Measurements from ENCODE around the gene DIO1. TPM values are rescaled to one million over a fixed set of nuclear protein-coding genes. Genes with fewer than 3 reads are reported as not detected.

DIO1 gene
- 0.09 TPM for polyA plus RNA-seq (2013)

GRCh38 chr1:53893999-53894636, at the start of gene DIO1:
Gene DIO1, plus strand, starts transcription at chr1:53894187. Its CDS starts 24 bp downstream, at chr1:53894211.
- no peak within 1 kb of the TSS for H3K27ac ChIP-seq (ENCODE audit: insufficient read depth in 1 of 2, low read depth in 1 of 2, low read length in 2 of 2, poor library complexity in 1 of 2, severe bottlenecking in 2 of 2)
- no peak within 1 kb of the TSS for H3K4me3 ChIP-seq (ENCODE audit: control insufficient read depth in 1 of 7, extremely low read depth in 1 of 7, insufficient read depth in 4 of 7, low read depth in 2 of 7, low read length in 6 of 7)
- 96% methylated on average over 14 of the region's 14 CpGs for WGBS (ENCODE audit: insufficient coverage)
- H3K27me3 ChIP-seq (replicated peaks in 2 of 5; ENCODE audit: control insufficient read depth in 4 of 5, insufficient read depth in 5 of 5, low read length in 4 of 5): no peaks in the 10 kb centered on the region
- H3K36me3 ChIP-seq (ENCODE audit: control insufficient read depth in 4 of 4, insufficient read depth in 4 of 4, low read length in 3 of 4): no peaks in the 10 kb centered on the region
- no peaks in the 10 kb centered on the region for H3K9me3 ChIP-seq (ENCODE audit: control extremely low read depth in 1 of 5, control insufficient read depth in 4 of 5, insufficient read depth in 2 of 5, low read depth in 1 of 5, low read length in 4 of 5)
- ChIA-PET CTCF (interaction anchor here (1.8 kb wide), 1 partner anchor 54 kb away, joined by 4 read pairs; no protein-coding TSS in a partner anchor), POLR2A (no interaction called here)
- no peak for DNase-seq
- H3K4me1 ChIP-seq (ENCODE audit: control extremely low read depth in 1 of 4, control insufficient read depth in 4 of 4, insufficient read depth in 4 of 4, low read length in 3 of 4): peaks cover 2 to 23% (median 17%) of the 10 kb centered on the region in 4 experiments

GRCh38 chr1:53847980-53848379, 46.0 kb upstream of the DIO1 start:
- Histone ChIP-seq H3K36me3 (ENCODE audit: control insufficient read depth in 4 of 4, insufficient read depth in 4 of 4, low read length in 3 of 4) (peaks cover 2 to 16% (median 13%) of the 10 kb centered on the region in 4 experiments), H3K4me3 (ENCODE audit: control insufficient read depth in 1 of 7, extremely low read depth in 1 of 7, insufficient read depth in 4 of 7, low read depth in 2 of 7, low read length in 6 of 7) (no peak overlapping the region), H3K9me3 (ENCODE audit: control extremely low read depth in 1 of 5, control insufficient read depth in 4 of 5, insufficient read depth in 2 of 5, low read depth in 1 of 5, low read length in 4 of 5) (peaks cover 0 to 3% (median 0%) of the 10 kb centered on the region in 5 experiments), H3K27ac (ENCODE audit: insufficient read depth in 1 of 2, low read depth in 1 of 2, low read length in 2 of 2, poor library complexity in 1 of 2, severe bottlenecking in 2 of 2) (no peak overlapping the region), H3K27me3 (replicated peaks in 2 of 5; ENCODE audit: control insufficient read depth in 4 of 5, insufficient read depth in 5 of 5, low read length in 4 of 5) (no peaks in the 10 kb centered on the region), H3K4me1 (ENCODE audit: control extremely low read depth in 1 of 4, control insufficient read depth in 4 of 4, insufficient read depth in 4 of 4, low read length in 3 of 4) (no peaks in the 10 kb centered on the region)
- POLR2A ChIA-PET: no interaction called here
- no peak for DNase-seq
- WGBS (ENCODE audit: insufficient coverage): 88% methylated on average over 6 of the region's 6 CpGs
- CTCF ChIA-PET: interaction anchor here (1.2 to 2.2 kb wide), 3 partner anchors 8 to 13 kb away, joined by 4 to 10 read pairs (median 6); no protein-coding TSS in a partner anchor

GRCh38 chr1:53850082-53850673, 43.8 kb upstream of the DIO1 start:
- POLR2A ChIA-PET: interaction anchor here (0.7 kb wide), 1 partner anchor 14 kb away, joined by 3 read pairs; no protein-coding TSS in a partner anchor

GRCh38 chr1:53851571-53852285, 42.3 kb upstream of the DIO1 start:
- ChIA-PET CTCF (interaction anchor here (0.7 to 1.7 kb wide), 5 partner anchors 13 to 105 kb away, joined by 3 to 5 read pairs (median 3); partner anchors contain the start of gene NDC1), POLR2A (no interaction called here)
- Histone ChIP-seq H3K27me3 (replicated peaks in 2 of 5; ENCODE audit: control insufficient read depth in 4 of 5, insufficient read depth in 5 of 5, low read length in 4 of 5) (no peaks in the 10 kb centered on the region), H3K4me1 (ENCODE audit: control extremely low read depth in 1 of 4, control insufficient read depth in 4 of 4, insufficient read depth in 4 of 4, low read length in 3 of 4) (no peaks in the 10 kb centered on the region), H3K36me3 (ENCODE audit: control insufficient read depth in 4 of 4, insufficient read depth in 4 of 4, low read length in 3 of 4) (peaks cover 16 to 51% (median 36%) of the 10 kb centered on the region in 4 experiments), H3K4me3 (ENCODE audit: control insufficient read depth in 1 of 7, extremely low read depth in 1 of 7, insufficient read depth in 4 of 7, low read depth in 2 of 7, low read length in 6 of 7) (no peak overlapping the region), H3K9me3 (ENCODE audit: control extremely low read depth in 1 of 5, control insufficient read depth in 4 of 5, insufficient read depth in 2 of 5, low read depth in 1 of 5, low read length in 4 of 5) (peaks cover 0 to 3% (median 0%) of the 10 kb centered on the region in 5 experiments), H3K27ac (ENCODE audit: insufficient read depth in 1 of 2, low read depth in 1 of 2, low read length in 2 of 2, poor library complexity in 1 of 2, severe bottlenecking in 2 of 2) (no peak overlapping the region)
- no peak for DNase-seq
- 94% methylated on average over 8 of the region's 9 CpGs for WGBS (ENCODE audit: insufficient coverage)

More at GRCh38 chr1:53850082-53850673, 43.8 kb upstream of the DIO1 start:
- Histone ChIP-seq H3K36me3 (ENCODE audit: control insufficient read depth in 4 of 4, insufficient read depth in 4 of 4, low read length in 3 of 4) (peaks cover 13 to 36% (median 23%) of the 10 kb centered on the region in 4 experiments), H3K4me1 (ENCODE audit: control extremely low read depth in 1 of 4, control insufficient read depth in 4 of 4, insufficient read depth in 4 of 4, low read length in 3 of 4) (no peaks in the 10 kb centered on the region), H3K4me3 (ENCODE audit: control insufficient read depth in 1 of 7, extremely low read depth in 1 of 7, insufficient read depth in 4 of 7, low read depth in 2 of 7, low read length in 6 of 7) (no peak overlapping the region), H3K27me3 (replicated peaks in 2 of 5; ENCODE audit: control insufficient read depth in 4 of 5, insufficient read depth in 5 of 5, low read length in 4 of 5) (no peaks in the 10 kb centered on the region), H3K9me3 (ENCODE audit: control extremely low read depth in 1 of 5, control insufficient read depth in 4 of 5, insufficient read depth in 2 of 5, low read depth in 1 of 5, low read length in 4 of 5) (peaks cover 0 to 3% (median 0%) of the 10 kb centered on the region in 5 experiments), H3K27ac (ENCODE audit: insufficient read depth in 1 of 2, low read depth in 1 of 2, low read length in 2 of 2, poor library complexity in 1 of 2, severe bottlenecking in 2 of 2) (no peak overlapping the region)
- CTCF ChIA-PET: interaction anchor here (0.8 to 1.7 kb wide), 5 partner anchors 8 to 108 kb away, joined by 3 to 5 read pairs (median 4); no protein-coding TSS in a partner anchor
- WGBS (ENCODE audit: insufficient coverage): 98% methylated on average over 5 of the region's 7 CpGs
- no peak for DNase-seq

- H3K4me3 ChIP-seq (ENCODE audit: control insufficient read depth in 1 of 7, extremely low read depth in 1 of 7, insufficient read depth in 4 of 7, low read depth in 2 of 7, low read length in 6 of 7): no peak overlapping the region
- POLR2A ChIA-PET: no interaction called here
- DNase-seq: peak; percentile 63 to 78 (median 72)
- peaks cover 0 to 7% (median 3%) of the 10 kb centered on the region in 4 experiments for H3K4me1 ChIP-seq (ENCODE audit: control extremely low read depth in 1 of 4, control insufficient read depth in 4 of 4, insufficient read depth in 4 of 4, low read length in 3 of 4)
- no peak overlapping the region for H3K27ac ChIP-seq (ENCODE audit: insufficient read depth in 1 of 2, low read depth in 1 of 2, low read length in 2 of 2, poor library complexity in 1 of 2, severe bottlenecking in 2 of 2)
- CTCF ChIA-PET: interaction anchor here (0.8 to 9.1 kb wide), 19 partner anchors 11 to 951 kb away, joined by 3 to 147 read pairs (median 5); partner anchors contain the start of genes IFT25, LRRC42 and TTC22
- H3K36me3 ChIP-seq (ENCODE audit: control insufficient read depth in 4 of 4, insufficient read depth in 4 of 4, low read length in 3 of 4): peaks cover 10 to 40% (median 23%) of the 10 kb centered on the region in 4 experiments
- no peaks in the 10 kb centered on the region for H3K9me3 ChIP-seq (ENCODE audit: control extremely low read depth in 1 of 5, control insufficient read depth in 4 of 5, insufficient read depth in 2 of 5, low read depth in 1 of 5, low read length in 4 of 5)
- H3K27me3 ChIP-seq (replicated peaks in 2 of 5; ENCODE audit: control insufficient read depth in 4 of 5, insufficient read depth in 5 of 5, low read length in 4 of 5): no peaks in the 10 kb centered on the region
These were observed 33.0 kb upstream of the DIO1 start for GRCh38 chr1:53860967-53861411.

- CTCF ChIA-PET: interaction anchor here (1.5 to 9.1 kb wide), 8 partner anchors 9 to 98 kb away, joined by 3 to 147 read pairs (median 26); no protein-coding TSS in a partner anchor
- WGBS (ENCODE audit: insufficient coverage): 34% methylated on average over 4 of the region's 7 CpGs
These were observed 31.5 kb upstream of the DIO1 start for GRCh38 chr1:53862507-53862906.

More at GRCh38 chr1:53862507-53862906, 31.5 kb upstream of the DIO1 start:
- Histone ChIP-seq H3K36me3 (ENCODE audit: control insufficient read depth in 4 of 4, insufficient read depth in 4 of 4, low read length in 3 of 4) (peaks cover 2 to 35% (median 17%) of the 10 kb centered on the region in 4 experiments), H3K9me3 (ENCODE audit: control extremely low read depth in 1 of 5, control insufficient read depth in 4 of 5, insufficient read depth in 2 of 5, low read depth in 1 of 5, low read length in 4 of 5) (no peaks in the 10 kb centered on the region), H3K27ac (ENCODE audit: insufficient read depth in 1 of 2, low read depth in 1 of 2, low read length in 2 of 2, poor library complexity in 1 of 2, severe bottlenecking in 2 of 2) (no peak overlapping the region), H3K27me3 (replicated peaks in 2 of 5; ENCODE audit: control insufficient read depth in 4 of 5, insufficient read depth in 5 of 5, low read length in 4 of 5) (no peaks in the 10 kb centered on the region), H3K4me1 (ENCODE audit: control extremely low read depth in 1 of 4, control insufficient read depth in 4 of 4, insufficient read depth in 4 of 4, low read length in 3 of 4) (peaks cover 0 to 7% (median 3%) of the 10 kb centered on the region in 4 experiments), H3K4me3 (ENCODE audit: control insufficient read depth in 1 of 7, extremely low read depth in 1 of 7, insufficient read depth in 4 of 7, low read depth in 2 of 7, low read length in 6 of 7) (no peak overlapping the region)
- peak in 2 of 3 donors; percentile 20 to 25 for DNase-seq
- POLR2A ChIA-PET: no interaction called here
